GM21390 (cell line): ENCODE data around the gene USP9X.
"Not testable (repeated sequence)": the region's sequence is repeated elsewhere in the genome, so short reads cannot be mapped to it uniquely, and the experiment has no call there.

Experiments used
- ATAC-seq: cut with Tn5 transposase; IDR thresholded peaks from one replicate; pipeline ENCODE4 v1.9.1; 2021; ENCODE audit not compliant: unreplicated experiment

The USP9X gene

GRCh38 chrX:41084044-41084892, 977 bp upstream of the USP9X start:
- ATAC-seq, result peak; percentile 62

GRCh38 chrX:41085512-41085877, 250 bp downstream of the USP9X start:
- peak; percentile 19 for ATAC-seq

GRCh38 chrX:41085878-41086626, 807 bp downstream of the USP9X start:
- no peak for ATAC-seq

- ATAC-seq, result no peak
Observed at GRCh38 chrX:41086627-41086932, 1.3 kb downstream of the USP9X start.

- no peak for ATAC-seq
Observed at GRCh38 chrX:41087201-41087600, 2.0 kb downstream of the USP9X start.

- ATAC-seq, result no peak
Observed at GRCh38 chrX:41090568-41091238, 5.5 kb downstream of the USP9X start.

GRCh38 chrX:41092776-41093175, 7.5 kb downstream of the USP9X start:
- ATAC-seq, result no peak

GRCh38 chrX:41095174-41095573, 9.9 kb downstream of the USP9X start:
- ATAC-seq, result no peak

GRCh38 chrX:41095908-41096307, 10.7 kb downstream of the USP9X start:
- ATAC-seq, result no peak

GRCh38 chrX:41096339-41096955, 11.2 kb downstream of the USP9X start:
- ATAC-seq, result no peak

GRCh38 chrX:41097326-41097725, 12.1 kb downstream of the USP9X start:
- ATAC-seq, result no peak

GRCh38 chrX:41100200-41100599, 15.0 kb downstream of the USP9X start:
- no peak for ATAC-seq

GRCh38 chrX:41100819-41101218, 15.6 kb downstream of the USP9X start:
- ATAC-seq, result no peak

GRCh38 chrX:41105005-41105404, 19.8 kb downstream of the USP9X start:
- ATAC-seq, result no peak

GRCh38 chrX:41106257-41106656, 21.0 kb downstream of the USP9X start:
- ATAC-seq, result not testable (repeated sequence)

- no peak for ATAC-seq
Observed at GRCh38 chrX:41108007-41108406, 22.8 kb downstream of the USP9X start.

- ATAC-seq, result no peak
Observed at GRCh38 chrX:41108463-41109205, 23.4 kb downstream of the USP9X start.

- ATAC-seq, result no peak
Observed at GRCh38 chrX:41110801-41111625, 25.8 kb downstream of the USP9X start.

GRCh38 chrX:41115104-41115425, 29.8 kb downstream of the USP9X start:
- ATAC-seq, result not testable (repeated sequence)

GRCh38 chrX:41116948-41117347, 31.7 kb downstream of the USP9X start:
- ATAC-seq, result peak; percentile 72
